Measurements from ENCODE around the gene GPALPP1.
"Not testable (repeated sequence)": the region's sequence is repeated elsewhere in the genome, so short reads cannot be mapped to it uniquely, and the experiment has no call there.

Gene GPALPP1

GRCh38 chr13:45063889-45064288, 74.6 kb downstream of the GPALPP1 start:
- DNase-seq (ENCODE audit: low read depth) = not testable (repeated sequence)

- no peak for DNase-seq (ENCODE audit: low read depth)
Observed at GRCh38 chr13:45064889-45065288, 75.6 kb downstream of the GPALPP1 start.

GRCh38 chr13:45068036-45069001, 79.0 kb downstream of the GPALPP1 start:
- DNase-seq (ENCODE audit: low read depth) = no peak

- no peak for DNase-seq (ENCODE audit: low read depth)
Observed at GRCh38 chr13:45073809-45074208, 84.5 kb downstream of the GPALPP1 start.

GRCh38 chr13:45074721-45075120, 85.4 kb downstream of the GPALPP1 start:
- no peak for DNase-seq (ENCODE audit: low read depth)

GRCh38 chr13:45078003-45078402, 88.7 kb downstream of the GPALPP1 start:
- DNase-seq (ENCODE audit: low read depth) = no peak
